ENCODE results near the gene RBMS3. TPM values are rescaled to one million over a fixed set of nuclear protein-coding genes. Genes with fewer than 3 reads are reported as not detected.

RBMS3 gene
- total and polyA plus RNA-seq, 2 experiments from 2014 or later, result 3.2 to 7.4 TPM

GRCh38 chr3:29805757-29806156, 524.9 kb downstream of the RBMS3 start:
- TF ChIP-seq ETS1 (IDR thresholded peaks at IDR 0.05) (no peak), REST (IDR thresholded peaks at IDR 0.05; ENCODE audit: unreplicated experiment) (no peak), CREB1 (CRISPR knock-in tag; IDR thresholded peaks at IDR 0.05; ENCODE audit: low read depth) (no peak), EZH2phosphoT487 (IDR thresholded peaks at IDR 0.05; ENCODE audit: unreplicated experiment) (no peak), STAT1 (IDR thresholded peaks at IDR 0.05; ENCODE audit: unreplicated experiment) (no peak), CTCF (conservative IDR thresholded peaks at IDR 0.05; ENCODE audit: low read depth in 2 of 2) (no peak), EZH2 (IDR thresholded peaks at IDR 0.05; ENCODE audit: low read depth, unreplicated experiment) (no peak), JUNB (IDR thresholded peaks at IDR 0.05; ENCODE audit: unreplicated experiment) (no peak), ZNF114 (CRISPR knock-in tag; IDR thresholded peaks at IDR 0.05) (no peak), ZNF462 (CRISPR knock-in tag; IDR thresholded peaks at IDR 0.05) (no peak), POLR2AphosphoS5 (IDR thresholded peaks at IDR 0.05; ENCODE audit: low read depth) (no peak), NANOG (IDR thresholded peaks at IDR 0.05; ENCODE audit: borderline replicate concordance) (no peak)
- H3K4me2 ChIP-seq, result no peak overlapping the region

More at GRCh38 chr3:29805757-29806156, 524.9 kb downstream of the RBMS3 start:
- H3F3A ChIP-seq (replicated peaks; ENCODE audit: low read depth), result no peaks in the 10 kb centered on the region
- no peak overlapping the region for H2AFZ ChIP-seq
- H3K36me3 Mint-ChIP-seq (ENCODE audit: low read depth), result no peaks in the 10 kb centered on the region
- peaks cover 19% of the 10 kb centered on the region; the same call in 1 of the 2 replicates for H3K4me1 ChIP-seq (ENCODE audit: insufficient read depth)
- no peak overlapping the region for H3K27ac Mint-ChIP-seq
- H3K9me3 Mint-ChIP-seq, result no peaks in the 10 kb centered on the region
- no peaks in the 10 kb centered on the region for H3K9me2 ChIP-seq (ENCODE audit: insufficient read depth)
- H3K4me3 ChIP-seq, result no peak overlapping the region
- no peak for ATAC-seq
- H3K36me3 ChIP-seq (ENCODE audit: insufficient read depth), result no peaks in the 10 kb centered on the region
- H3K27me3 Mint-ChIP-seq (ENCODE audit: insufficient read depth, low read depth, poor library complexity), result no peaks in the 10 kb centered on the region
- peaks cover 20% of the 10 kb centered on the region; the same call in 2 of the 3 replicates for H3K4me1 Mint-ChIP-seq
- H3K27ac ChIP-seq (ENCODE audit: low read depth), result no peak overlapping the region
- no peaks in the 10 kb centered on the region for H3K27me3 ChIP-seq (ENCODE audit: insufficient read depth)
- DNase-seq (ENCODE audit: low spot score), result no peak
- no peaks in the 10 kb centered on the region for H4K20me1 ChIP-seq (replicated peaks; ENCODE audit: insufficient read depth)
- no peak overlapping the region for H3K4me3 Mint-ChIP-seq
- H3K79me2 ChIP-seq (replicated peaks; ENCODE audit: insufficient read depth), result no peaks in the 10 kb centered on the region
